G401 (cell line): ENCODE measurements around the gene AMMECR1L. TPM values are rescaled to one million over a fixed set of nuclear protein-coding genes. Genes with fewer than 3 reads are reported as not detected.
"Not testable (repeated sequence)": the region's sequence is repeated elsewhere in the genome, so short reads cannot be mapped to it uniquely, and the experiment has no call there.

Experiments used
- DNase-seq: peaks from one replicate; pipeline ENCODE4 v3.0.0-alpha.2; 2015; ENCODE audit warnings: low spot score
- in situ Hi-C: cut with HindIII; loops from 2 replicates; pipeline ENCODE4 v1.10.0; 2016; ENCODE audit warnings: low sequenced_read_pairs, mixed read lengths
- total RNA-seq: library from RNA; depleted of rRNA; stranded (reverse); fragments of >200 nt; shearing (Covaris generic); gene quantifications from 2 replicates; pipeline ENCODE4 v1.2.3, GENCODE V29; 2014

The AMMECR1L gene
- total RNA-seq, 1 experiment from 2014 or later: 15.5 TPM

GRCh38 chr2:127888772-127889171 lies 3.0 kb upstream of the AMMECR1L start:
- no peak for DNase-seq
- in situ Hi-C loops: no loop called here

- in situ Hi-C loops: no loop called here
- no peak for DNase-seq
Measured at GRCh38 chr2:127887776-127888130, 2.0 kb upstream of the AMMECR1L start.

GRCh38 chr2:127887082-127887775 lies 1.5 kb upstream of the AMMECR1L start:
- peak; percentile 25 for DNase-seq
- in situ Hi-C loops: no loop called here

DNA sequence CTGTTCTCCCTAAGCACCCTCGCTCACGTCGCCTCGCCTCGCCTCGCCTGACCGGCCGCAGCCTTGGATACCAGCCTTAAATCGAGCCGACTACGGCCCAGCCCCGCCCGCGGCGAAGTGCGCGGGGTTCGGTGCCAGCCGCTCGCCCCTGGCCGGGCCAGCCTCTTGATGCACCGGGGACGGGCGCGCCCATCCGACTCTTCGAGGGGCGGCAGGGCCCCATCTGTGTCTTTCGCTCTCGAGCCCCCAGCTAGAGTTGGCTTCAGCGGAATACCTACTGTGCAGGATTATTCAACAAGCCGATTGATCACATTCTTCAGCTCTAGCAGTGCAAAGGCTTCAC lies 808 bp upstream of the AMMECR1L start:
- peak; percentile 32 for DNase-seq
- in situ Hi-C loops: not testable (repeated sequence)

DNA sequence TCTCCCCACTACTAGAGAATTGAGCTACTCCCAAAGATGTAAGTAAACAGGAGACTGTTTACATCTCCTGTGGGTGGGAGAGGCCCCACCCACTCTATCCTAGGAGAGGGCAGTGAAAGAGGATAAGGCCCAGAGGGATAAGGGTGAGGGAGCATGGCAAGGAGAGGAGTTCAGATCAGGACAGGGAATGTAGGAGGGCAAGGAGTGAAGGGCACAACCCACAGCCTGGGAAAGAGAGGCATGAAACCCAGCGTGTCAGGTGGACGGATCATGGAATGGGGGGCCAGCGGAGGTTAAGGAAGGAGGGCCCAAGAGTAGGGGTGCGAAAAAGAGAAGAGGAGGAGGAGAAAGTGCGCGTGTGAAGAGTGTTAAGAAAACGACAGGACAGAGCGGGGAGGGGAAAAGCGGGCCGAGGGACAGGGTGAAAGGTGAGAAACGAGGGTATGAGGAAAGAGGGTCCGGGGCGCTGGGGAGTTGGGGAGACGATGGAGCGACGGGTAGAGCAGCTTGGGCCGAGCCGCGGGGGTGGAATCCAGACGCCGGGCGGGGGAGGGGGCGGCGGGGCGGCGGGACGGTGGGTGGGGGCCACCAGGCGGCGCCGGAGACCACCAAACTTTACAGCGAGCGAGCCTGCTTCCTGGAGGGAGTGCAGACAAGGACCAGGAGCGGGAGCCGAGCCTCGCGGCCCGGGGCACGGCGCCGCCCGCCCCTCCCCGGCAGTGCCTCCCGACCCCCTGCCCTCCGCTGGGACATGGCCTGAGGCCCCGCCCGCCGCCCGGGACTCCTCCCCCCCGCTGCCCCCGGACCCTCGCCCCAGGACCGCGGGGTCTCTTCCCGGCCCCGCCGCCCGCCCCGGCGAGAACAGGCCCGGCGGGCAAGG lies 655 bp downstream of the AMMECR1L start:
- in situ Hi-C loops, DNase-seq: not testable (repeated sequence)

DNA sequence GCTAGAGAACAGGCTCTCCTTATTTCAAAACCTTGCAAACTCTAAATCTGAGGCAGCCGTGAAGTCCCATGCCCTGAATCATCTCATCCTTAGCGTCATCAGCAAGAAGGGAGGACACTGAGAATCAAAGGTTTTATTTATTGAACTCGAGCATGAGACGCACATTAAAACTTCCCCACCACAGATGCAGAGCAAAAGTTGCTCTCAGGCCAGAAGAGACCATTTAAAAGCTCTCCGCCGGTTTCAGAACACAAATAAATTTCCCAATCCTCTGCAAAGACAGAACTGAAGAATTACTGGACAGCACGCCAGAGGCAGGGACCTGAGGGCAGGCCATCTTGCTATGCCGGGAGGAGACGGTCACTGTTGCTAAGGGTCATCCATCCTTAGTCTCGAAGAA lies 1.3 kb downstream of the AMMECR1L start:
- DNase-seq: no peak
- in situ Hi-C loops: no loop called here

GRCh38 chr2:127879899-127880298 lies 5.9 kb downstream of the AMMECR1L start:
- in situ Hi-C loops: no loop called here
- no peak for DNase-seq

DNA sequence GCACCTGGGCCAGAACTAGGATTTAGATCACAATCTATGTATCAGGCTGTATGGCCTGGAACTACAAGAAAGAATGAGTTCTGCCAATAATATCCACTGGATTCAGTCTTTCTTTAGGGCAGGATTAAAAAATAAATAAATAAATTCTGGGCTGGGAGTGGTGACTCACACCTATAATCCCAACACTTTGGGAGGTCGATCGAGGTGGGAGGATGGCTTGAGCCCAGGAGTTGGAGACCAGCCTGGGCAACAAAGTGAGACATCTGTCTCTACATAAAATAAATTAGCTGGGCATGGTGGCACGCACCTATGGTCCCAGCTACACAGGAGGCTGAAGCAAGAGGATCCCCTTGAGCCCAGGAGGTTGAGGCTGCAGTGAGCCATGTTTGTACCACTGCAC lies 8.1 kb downstream of the AMMECR1L start:
- in situ Hi-C loops: no loop called here
- DNase-seq: no peak

DNA sequence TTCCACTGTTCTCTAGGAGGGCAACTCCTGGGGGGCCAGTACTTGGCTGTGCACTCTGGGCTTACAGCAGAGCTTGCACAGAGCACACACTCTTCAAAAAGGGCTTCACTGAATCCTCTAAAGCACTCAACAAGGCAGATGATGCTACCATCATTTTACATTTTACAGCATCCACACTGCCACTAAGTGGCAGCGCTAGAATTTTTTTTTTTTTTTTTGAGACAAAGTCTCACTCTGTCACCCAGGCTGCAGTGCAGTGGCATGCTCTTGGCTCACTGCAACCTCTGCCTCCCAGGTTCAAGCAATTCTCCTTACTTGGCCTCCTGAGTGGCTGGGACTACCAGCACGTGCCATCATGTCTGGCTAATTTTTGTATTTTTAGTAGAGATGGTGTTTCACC lies 8.6 kb downstream of the AMMECR1L start:
- in situ Hi-C loops: no loop called here
- DNase-seq: no peak

DNA sequence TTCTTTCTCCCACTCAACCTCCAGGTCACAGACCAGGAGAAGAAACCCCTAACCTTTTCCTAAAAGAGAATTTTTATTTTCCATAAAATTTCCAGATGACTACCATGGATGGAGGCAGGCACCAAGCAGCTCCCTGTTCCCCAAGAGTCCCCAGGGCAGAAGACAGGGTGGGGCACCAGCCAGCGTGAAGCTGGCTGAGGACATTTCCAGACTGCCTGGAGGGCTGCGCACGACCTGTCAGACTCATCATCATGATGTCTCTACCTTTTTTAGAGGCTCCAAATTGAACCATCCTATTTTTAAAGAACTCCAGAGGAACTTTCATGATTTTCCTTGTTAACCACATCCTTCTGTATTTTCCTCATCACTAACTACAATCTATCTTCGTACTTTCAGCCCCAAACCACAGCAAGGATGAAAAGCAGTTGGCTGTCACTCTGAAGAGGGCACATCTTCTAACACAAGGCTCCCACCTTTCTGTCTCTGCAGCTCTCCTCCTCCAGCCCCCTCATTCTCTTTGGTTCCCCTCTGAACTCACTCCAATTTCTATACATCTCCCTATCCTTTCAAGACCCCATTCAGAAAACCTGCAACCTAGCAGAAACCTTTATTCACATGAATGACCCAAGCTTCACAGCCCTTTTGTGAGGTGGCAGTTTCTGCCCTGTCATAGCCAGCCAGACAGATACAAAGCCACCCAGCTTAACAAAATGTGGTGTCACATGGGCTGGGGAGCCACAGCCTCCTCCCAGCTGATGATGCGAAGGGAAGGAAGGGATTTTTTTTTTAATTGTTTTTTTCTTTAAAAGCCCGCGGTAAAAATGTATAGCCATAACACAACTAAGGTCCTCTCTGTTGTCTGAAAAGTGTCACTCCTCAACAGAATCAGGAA lies 11.1 kb downstream of the AMMECR1L start:
- no peak for DNase-seq
- in situ Hi-C loops: no loop called here

- in situ Hi-C loops: no loop called here
- no peak for DNase-seq
Measured at GRCh38 chr2:127873707-127874303, 12.0 kb downstream of the AMMECR1L start.

GRCh38 chr2:127872354-127872753 lies 13.4 kb downstream of the AMMECR1L start:
- DNase-seq: no peak
- in situ Hi-C loops: no loop called here

DNA sequence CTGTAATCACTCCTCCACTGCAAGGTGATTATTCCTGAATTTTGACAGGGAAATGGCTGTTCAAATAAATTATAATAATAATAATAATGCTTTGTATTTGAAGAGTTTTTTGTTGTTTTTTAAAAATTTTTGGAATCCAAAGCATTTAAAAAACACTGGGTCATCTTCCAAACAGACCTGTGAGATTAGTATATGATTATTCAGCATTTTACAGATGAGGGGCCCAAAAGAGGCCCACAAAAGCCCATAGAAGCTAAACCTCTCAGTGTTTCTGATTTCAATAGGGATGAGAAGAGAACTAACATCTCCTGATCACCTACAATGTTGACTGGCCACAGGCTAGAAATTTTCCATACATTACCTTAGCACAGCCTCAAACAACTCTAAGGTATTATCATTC lies 19.8 kb downstream of the AMMECR1L start:
- no peak for DNase-seq

GRCh38 chr2:127864877-127865276 lies 20.9 kb downstream of the AMMECR1L start:
- no peak for DNase-seq
- in situ Hi-C loops: no loop called here

More for the DNA sequence above, 19.8 kb downstream of the AMMECR1L start:
- in situ Hi-C loops: no loop called here

DNA sequence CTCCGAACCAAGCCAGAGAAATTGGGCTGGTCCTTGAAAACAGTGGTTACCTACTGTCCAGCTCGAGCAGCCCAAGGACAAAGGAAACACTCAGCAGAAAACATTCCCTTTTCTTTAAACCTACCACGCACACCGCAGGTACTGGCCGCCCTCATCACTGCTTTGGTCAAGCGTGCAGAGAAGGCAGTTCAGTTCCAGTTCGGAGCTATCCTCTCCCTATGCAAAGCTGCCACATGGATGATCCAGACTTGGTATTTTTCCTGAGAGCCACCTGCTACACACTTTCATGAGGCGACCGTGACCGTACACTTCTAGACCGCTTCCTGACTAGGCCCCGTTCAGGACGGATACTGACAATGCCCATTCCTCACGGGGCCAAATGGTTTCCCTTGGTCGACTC lies 23.5 kb downstream of the AMMECR1L start:
- no peak for DNase-seq
- in situ Hi-C loops: no loop called here

DNA sequence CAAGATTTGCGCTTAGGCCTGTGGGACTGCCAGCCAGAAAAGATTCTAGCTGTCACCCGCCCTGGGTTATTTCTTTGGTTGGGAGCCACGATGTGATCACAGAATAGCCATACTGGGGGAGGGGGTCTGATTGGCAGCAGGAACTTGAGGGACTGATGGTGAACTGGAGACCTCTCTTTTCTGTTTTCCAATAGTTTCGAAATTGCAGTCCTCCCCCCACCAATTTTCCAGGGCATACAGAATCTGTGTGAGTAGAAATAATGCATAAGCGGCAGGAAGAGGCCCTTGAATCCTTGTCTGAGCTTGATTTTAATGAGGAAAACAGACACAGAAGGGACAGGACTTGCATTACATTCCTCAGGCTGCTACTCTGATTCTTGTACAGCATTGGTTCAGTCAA lies 25.6 kb downstream of the AMMECR1L start:
- no peak for DNase-seq
- in situ Hi-C loops: no loop called here

GRCh38 chr2:127859712-127860085 lies 26.1 kb downstream of the AMMECR1L start:
- in situ Hi-C loops: no loop called here
- peak; percentile 28 for DNase-seq

- DNase-seq: peak; percentile 20
- in situ Hi-C loops: no loop called here
Measured at GRCh38 chr2:127857265-127857808, 28.4 kb downstream of the AMMECR1L start.

- in situ Hi-C loops: no loop called here
- DNase-seq: no peak
Measured at GRCh38 chr2:127853671-127854070, 32.1 kb downstream of the AMMECR1L start.
